OCI-LY7 (cell line): ENCODE measurements around the gene LRRC7.

ENCODE experiments used
- CTCF ChIP-seq: fragments of 200-600 bp; sonication (generic); conservative IDR thresholded peaks from 2 replicates; pipeline ENCODE4 v1.5.1; 2014; ENCODE audit warnings: mild to moderate bottlenecking, antibody characterized with exemption, low read length, moderate library complexity, mixed read lengths
- EZH2phosphoT487 ChIP-seq: fragments of 200-600 bp; sonication (generic); IDR thresholded peaks from 2 replicates; pipeline ENCODE4 v1.6.1; 2018; ENCODE audit warnings: low read depth, borderline replicate concordance, mild to moderate bottlenecking, mixed run types, antibody characterized with exemption, low read length, moderate library complexity, mixed read lengths

DNA sequence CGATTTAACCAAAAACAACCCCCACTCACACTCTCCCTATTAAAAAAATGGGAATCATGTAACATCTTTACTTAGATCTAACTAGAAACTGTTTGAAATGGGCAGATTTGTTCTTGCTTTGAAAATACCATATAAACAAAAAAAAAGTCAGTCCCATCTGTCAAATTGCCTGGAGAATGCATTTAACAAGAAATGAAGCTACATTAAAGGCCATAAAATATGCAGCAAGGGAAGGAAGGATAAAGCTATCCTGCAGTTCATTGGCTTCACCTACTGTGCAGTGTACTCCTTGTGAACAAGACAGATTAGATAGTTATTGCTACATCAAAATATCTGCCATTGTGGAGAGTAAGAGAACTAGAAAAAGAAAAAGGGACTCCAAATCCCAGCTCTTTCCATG is 160.5 kb downstream of the LRRC7 start:
- TF ChIP-seq CTCF, result no peak
- TF ChIP-seq EZH2phosphoT487, result no peak
